H1 (cell line): ENCODE measurements around the gene ADARB2. TPM values are rescaled to one million over a fixed set of nuclear protein-coding genes. Genes with fewer than 3 reads are reported as not detected.

Experiments used
- CTCF ChIA-PET: fragments of 300-600 bp; sonication (Branson Sonifier 250); formaldehyde crosslinking; loops from one replicate; lab custom pipeline; 2021; ENCODE audit not compliant: partially characterized antibody; lab: Charles Lee
- POLR2A ChIA-PET: fragments of 300-600 bp; sonication (Branson Sonifier 250); formaldehyde crosslinking; loops from one replicate; lab custom pipeline; 2021; ENCODE audit warnings: inconsistent platforms; ENCODE audit not compliant: partially characterized antibody; lab: Charles Lee
- DNase-seq, 2 experiments: peaks; one replicate each; pipeline versions ENCODE4 v3.0.0 to v3.0.0-alpha.2; 2010 to 2022; ENCODE audit warnings: low spot score in 2 of 2, low read depth in 1 of 2, mixed read lengths in 1 of 2
- FAIRE-seq: peaks from 2 replicates; lab custom pipeline; 2011; peaks lifted over from hg19 to GRCh38; lab: Jason Lieb, UNC
- H2AFZ ChIP-seq: 2 replicates; pipeline ENCODE4 v1.8.1; 2012; ENCODE audit warnings: low read length, inconsistent platforms
- H2AK5ac ChIP-seq: 2 replicates; pipeline ENCODE4 v1.6.1; 2013; ENCODE audit warnings: low read depth, low read length
- H2BK120ac ChIP-seq: replicated peaks from 2 replicates; pipeline ENCODE3; 2013; ENCODE audit warnings: low read depth, low read length, inconsistent platforms
- H2BK12ac ChIP-seq: 2 replicates; pipeline ENCODE4 v1.6.1; 2013; ENCODE audit warnings: low read depth, low read length
- H2BK15ac ChIP-seq: 2 replicates; pipeline ENCODE4 v1.6.1; 2013; ENCODE audit warnings: low read length
- H2BK20ac ChIP-seq: 2 replicates; pipeline ENCODE4 v1.6.1; 2013; ENCODE audit warnings: low read length
- H2BK5ac ChIP-seq: 2 replicates; pipeline ENCODE4 v1.6.1; 2013; ENCODE audit warnings: low read depth, low read length
- H3K14ac ChIP-seq: 2 replicates; pipeline ENCODE4 v1.6.1; 2013; ENCODE audit warnings: inconsistent platforms; ENCODE audit not compliant: insufficient read length
- H3K18ac ChIP-seq: 2 replicates; pipeline ENCODE4 v1.6.1; 2013; ENCODE audit warnings: low read length; ENCODE audit errors: extremely low read depth
- H3K23ac ChIP-seq: 2 replicates; pipeline ENCODE4 v1.6.1; 2013; ENCODE audit warnings: inconsistent platforms; ENCODE audit not compliant: insufficient read length
- H3K23me2 ChIP-seq: 2 replicates; pipeline ENCODE4 v1.6.1; 2013; ENCODE audit warnings: low read depth, low read length
- H3K27ac ChIP-seq: 2 replicates; pipeline ENCODE4 v1.6.1; 2011; ENCODE audit warnings: low read depth, low read length, inconsistent platforms
- H3K27me3 ChIP-seq, 4 experiments: replicated peaks in 1 of 4; 1 replicate in 1 of 4; 2 replicates in 3 of 4; pipeline versions ENCODE4 v1.6.1 to v1.8.1; 2011 to 2013; ENCODE audit warnings: low read length in 3 of 4, mild to moderate bottlenecking in 3 of 4, inconsistent platforms in 2 of 4, mixed read lengths in 2 of 4, moderate library complexity in 1 of 4; ENCODE audit not compliant: control insufficient read depth in 3 of 4, insufficient read depth in 3 of 4; ENCODE audit errors: extremely low read depth in 1 of 4
- H3K36me3 ChIP-seq, 4 experiments: 2 replicates each; pipeline versions ENCODE4 v1.6.1 to v1.8.1; 2011 to 2013; ENCODE audit warnings: mild to moderate bottlenecking in 4 of 4, low read length in 3 of 4, moderate library complexity in 2 of 4, control low read depth in 1 of 4, inconsistent platforms in 1 of 4; ENCODE audit not compliant: insufficient read depth in 4 of 4, control insufficient read depth in 2 of 4
- H3K4ac ChIP-seq: replicated peaks from 2 replicates; pipeline ENCODE3; 2013; ENCODE audit warnings: low read length, low read depth, mixed read lengths, inconsistent platforms; ENCODE audit not compliant: insufficient read length
- H3K4me1 ChIP-seq, 4 experiments: replicated peaks in 1 of 4; 1 replicate in 1 of 4; 2 replicates in 3 of 4; pipeline versions ENCODE4 v1.6.1 to v1.8.1; 2011 to 2013; ENCODE audit warnings: low read length in 3 of 4, inconsistent platforms in 2 of 4, mixed read lengths in 1 of 4; ENCODE audit not compliant: insufficient read depth in 4 of 4, control insufficient read depth in 3 of 4
- H3K4me2 ChIP-seq, 2 experiments: 2 replicates each; pipeline versions ENCODE4 v1.6.1 to v1.8.1; 2011 to 2013; ENCODE audit warnings: low read depth in 2 of 2, low read length in 2 of 2, control low read depth in 1 of 2, inconsistent platforms in 1 of 2, mild to moderate bottlenecking in 1 of 2; ENCODE audit not compliant: insufficient read depth in 1 of 2
- H3K4me3 ChIP-seq, 4 experiments: fragments of 200-600, 300-600 bp in 1 of 4; sonication (generic), shearing (Covaris generic), sonication (Bioruptor Twin) in 1 of 4; 2 replicates each; pipeline versions ENCODE4 v1.5.1 to v1.8.1; 2011 to 2016; ENCODE audit warnings: low read length in 4 of 4, low read depth in 3 of 4, control low read depth in 2 of 4, inconsistent platforms in 2 of 4, mild to moderate bottlenecking in 2 of 4, mixed read lengths in 1 of 4, moderate library complexity in 1 of 4; ENCODE audit not compliant: insufficient read depth in 2 of 4; ENCODE audit errors: extremely low read depth in 1 of 4
- H3K56ac ChIP-seq: replicated peaks from 2 replicates; pipeline ENCODE3; 2013; ENCODE audit warnings: low read depth, mild to moderate bottlenecking, mixed read lengths, low read length, inconsistent platforms; ENCODE audit not compliant: insufficient read length
- H3K79me1 ChIP-seq: 2 replicates; pipeline ENCODE4 v1.6.1; 2013; ENCODE audit warnings: low read depth, low read length, control low read depth
- H3K79me2 ChIP-seq, 2 experiments: 2 replicates each; pipeline versions ENCODE4 v1.6.1 to v1.8.1; 2012 to 2013; ENCODE audit warnings: low read length in 2 of 2, mild to moderate bottlenecking in 2 of 2, inconsistent platforms in 1 of 2; ENCODE audit not compliant: insufficient read depth in 2 of 2, control insufficient read depth in 1 of 2
- H3K9ac ChIP-seq, 4 experiments: replicated peaks in 1 of 4; 1 replicate in 1 of 4; 2 replicates in 3 of 4; pipeline versions ENCODE4 v1.6.1 to v1.8.1; 2011 to 2013; ENCODE audit warnings: low read depth in 3 of 4, low read length in 3 of 4, control low read depth in 2 of 4, mild to moderate bottlenecking in 2 of 4, moderate library complexity in 2 of 4, inconsistent platforms in 1 of 4; ENCODE audit errors: extremely low read depth in 1 of 4
- H3K9me3 ChIP-seq, 2 experiments: 2 replicates each; pipeline versions ENCODE4 v1.6.1 to v1.8.1; 2012 to 2013; ENCODE audit warnings: mild to moderate bottlenecking in 2 of 2, moderate library complexity in 2 of 2, control low read depth in 1 of 2, inconsistent platforms in 1 of 2, low read depth in 1 of 2, low read length in 1 of 2, mixed read lengths in 1 of 2; ENCODE audit not compliant: insufficient read depth in 2 of 2
- H4K20me1 ChIP-seq, 2 experiments: replicated peaks in 1 of 2; 2 replicates each; pipeline versions ENCODE3 to v1.8.1; 2011 to 2013; ENCODE audit warnings: inconsistent platforms in 2 of 2, low read length in 2 of 2, mild to moderate bottlenecking in 1 of 2; ENCODE audit not compliant: insufficient read depth in 2 of 2, control insufficient read depth in 1 of 2
- H4K5ac ChIP-seq: 2 replicates; pipeline ENCODE4 v1.6.1; 2013; ENCODE audit warnings: low read length, low read depth, mixed read lengths, inconsistent platforms; ENCODE audit not compliant: insufficient read length
- H4K8ac ChIP-seq: 2 replicates; pipeline ENCODE4 v1.8.0; 2013; ENCODE audit warnings: mild to moderate bottlenecking, moderate library complexity, low read length, inconsistent platforms; ENCODE audit not compliant: insufficient read depth; ENCODE audit errors: extremely low read depth
- H4K91ac ChIP-seq: replicated peaks from 2 replicates; pipeline ENCODE3; 2013; ENCODE audit warnings: low read length, mixed read lengths, inconsistent platforms; ENCODE audit not compliant: insufficient read length
- CREB1 ChIP-seq: IDR thresholded peaks from 2 replicates; pipeline ENCODE4 v1.6.1; 2012; ENCODE audit warnings: inconsistent platforms
- HDAC6 ChIP-seq: IDR thresholded peaks from one replicate; pipeline ENCODE4 v1.7.1; 2012; ENCODE audit warnings: low read depth, mild to moderate bottlenecking, inconsistent platforms, low read length, moderate library complexity
- NANOG ChIP-seq: IDR thresholded peaks from 2 replicates; pipeline ENCODE4 v1.6.1; 2011; ENCODE audit warnings: low read length, low read depth, mild to moderate bottlenecking, inconsistent platforms; ENCODE audit not compliant: insufficient read depth, poor library complexity, severe bottlenecking
- RAD21 ChIP-seq, 2 experiments: IDR thresholded peaks in 1 of 2; conservative IDR thresholded peaks in 1 of 2; 2 replicates each; pipeline ENCODE4 v1.6.1; 2011; ENCODE audit warnings: low read depth in 2 of 2, low read length in 2 of 2, improper control_type of control experiment in 1 of 2, inconsistent platforms in 1 of 2, mild to moderate bottlenecking in 1 of 2, moderate library complexity in 1 of 2
- WGBS, 2 experiments: shearing (Covaris generic) in 1 of 2; methylation state at CpG; one replicate each; pipeline versions ENCODE4 v1.1.6 to v1.1.7; 2013 to 2015; ENCODE audit warnings: low lambda C conversion rate in 2 of 2, mixed read lengths in 2 of 2, inconsistent platforms in 1 of 2, low coverage in 1 of 2, missing lambda C conversion rate in 1 of 2; ENCODE audit not compliant: insufficient replicate concordance in 2 of 2, insufficient coverage in 1 of 2, insufficient read length in 1 of 2; ENCODE audit errors: extremely low coverage in 1 of 2, missing lambda C conversion rate in 1 of 2; 5-methylcytosine and 5-hydroxymethylcytosine counted together
- polyA plus RNA-seq, 7 experiments: library from polyadenylated mRNA; depleted of rRNA in 3 of 7; stranded (reverse) in 5 of 7; unstranded in 2 of 7; fragments of >200 nt in 5 of 7; fragments of 200-250 nt in 2 of 7; gene quantifications; 1 replicate in 5 of 7; 2 replicates in 1 of 7; 4 replicates in 1 of 7; pipeline versions ENCODE4 v1.2.1 to v1.2.3, GENCODE V29; 2011 to 2013; ENCODE audit warnings: missing spikeins in 2 of 7, mixed read lengths in 2 of 7
- total RNA-seq: library from RNA; stranded (reverse); fragmentation: NEBNext Ultra II Directional; extraction: Animal tissue kit (Norgen Biotek cat#: 25700); gene quantifications from 2 replicates; pipeline ENCODE4 v1.2.1, GENCODE V29; 2021
- TF ChIP-seq, protein P1 (sequence below): IDR thresholded peaks from 2 replicates; pipeline ENCODE4 v1.6.1; 2012; ENCODE audit warnings: low read length, inconsistent platforms

ADARB2 gene
- total and polyA plus RNA-seq, 2 of the 8 experiments (the other 6 are each of a cell fraction or from before 2014, with no cell fraction given): 2.2 to 2.8 TPM

DNA sequence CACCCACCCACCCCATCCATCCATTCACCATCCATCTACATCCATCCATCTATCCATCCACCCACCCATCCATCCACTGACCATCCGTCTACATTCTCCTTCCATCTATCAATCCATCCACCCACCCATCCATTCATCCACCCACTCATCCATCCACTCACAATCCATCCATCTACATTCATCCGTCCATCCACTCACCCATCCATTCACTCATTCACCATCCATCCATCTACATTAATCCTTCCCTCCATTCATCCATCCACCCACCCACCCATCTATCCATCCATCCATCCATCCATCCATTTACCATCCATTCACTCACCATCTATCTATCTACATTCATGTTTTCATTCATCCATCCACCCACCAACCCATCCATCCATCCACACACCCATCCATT lies 292.5 kb downstream of the ADARB2 start:
- Histone ChIP-seq H3K56ac (peak overlapping the region; percentile 70), H3K23ac (no peak overlapping the region), H3K4ac (no peak overlapping the region), H3K4me3 (no peak overlapping the region), H3K27ac (no peak overlapping the region), H4K5ac (no peak overlapping the region), H3K36me3 (no peaks in the 10 kb centered on the region), H3K14ac (no peak overlapping the region), H4K20me1 (peaks cover 0 to 7% of the 10 kb centered on the region in 2 experiments), H3K4me2 (no peak overlapping the region), H2AK5ac (no peak overlapping the region), H2AFZ (no peak overlapping the region), H2BK12ac (no peak overlapping the region), H3K23me2 (peaks cover 18% of the 10 kb centered on the region; the same call in 1 of the 2 replicates), H3K9me3 (no peaks in the 10 kb centered on the region), H3K4me1 (peaks cover 0 to 7% (median 2%) of the 10 kb centered on the region in 4 experiments; a peak in 4 of 7 replicates), H2BK5ac (no peak overlapping the region), H3K27me3 (no peaks in the 10 kb centered on the region), H2BK120ac (no peak overlapping the region), H2BK15ac (no peak overlapping the region), H3K79me2 (no peaks in the 10 kb centered on the region), H3K79me1 (no peaks in the 10 kb centered on the region; the same call in 1 of the 2 replicates), H3K18ac (no peak overlapping the region), H2BK20ac (no peak overlapping the region), H4K91ac (no peak overlapping the region), H4K8ac (no peak overlapping the region), H3K9ac (no peak overlapping the region)
- no peak for FAIRE-seq
- TF ChIP-seq RAD21 (IDR thresholded peaks at IDR 0.05 in 1 of 2, conservative IDR thresholded peaks at IDR 0.05 in 1 of 2; ENCODE audit: low read depth in 2 of 2, low read length in 2 of 2): no peak
- no peak for TF ChIP-seq CREB1
- no peak for TF ChIP-seq NANOG
- TF ChIP-seq, protein P1, sequence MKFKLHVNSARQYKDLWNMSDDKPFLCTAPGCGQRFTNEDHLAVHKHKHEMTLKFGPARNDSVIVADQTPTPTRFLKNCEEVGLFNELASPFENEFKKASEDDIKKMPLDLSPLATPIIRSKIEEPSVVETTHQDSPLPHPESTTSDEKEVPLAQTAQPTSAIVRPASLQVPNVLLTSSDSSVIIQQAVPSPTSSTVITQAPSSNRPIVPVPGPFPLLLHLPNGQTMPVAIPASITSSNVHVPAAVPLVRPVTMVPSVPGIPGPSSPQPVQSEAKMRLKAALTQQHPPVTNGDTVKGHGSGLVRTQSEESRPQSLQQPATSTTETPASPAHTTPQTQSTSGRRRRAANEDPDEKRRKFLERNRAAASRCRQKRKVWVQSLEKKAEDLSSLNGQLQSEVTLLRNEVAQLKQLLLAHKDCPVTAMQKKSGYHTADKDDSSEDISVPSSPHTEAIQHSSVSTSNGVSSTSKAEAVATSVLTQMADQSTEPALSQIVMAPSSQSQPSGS: no peak
- no peak for TF ChIP-seq HDAC6
- 85 to 100% methylated on average over 2 of the region's 2 CpGs for WGBS, 2 experiments
- no peak for DNase-seq
- POLR2A ChIA-PET: no interaction called here
- CTCF ChIA-PET: no interaction called here
